ENCODE measurements around the gene IFT122. TPM values are rescaled to one million over a fixed set of nuclear protein-coding genes. Genes with fewer than 3 reads are reported as not detected.

The IFT122 gene
- total and polyA plus RNA-seq, 12 donors, result 9.7 to 29.1 (median 16.8) TPM

GRCh38 chr3:129460572-129460971 lies 20.5 kb downstream of the IFT122 start:
- peak overlapping the region in 4 of 10 donors; percentile 62 to 71 (median 70) for H3K27ac ChIP-seq
- intact Hi-C loops (cut with DNase I), result loop anchor here in 1 of 10 donors (2.0 kb wide), 1 partner anchor 20 kb away; the partner anchor contains the start of gene IFT122
- DNase-seq, result no peak
- no peak overlapping the region for H3K4me3 ChIP-seq
- H3K27me3 ChIP-seq, result no peaks in the 10 kb centered on the region
- TF ChIP-seq CTCF (IDR thresholded peaks at IDR 0.05), result no peak
- H3K36me3 ChIP-seq, result peaks cover 0 to 63% (median 12%) of the 10 kb centered on the region in 9 donors
- no peak for ATAC-seq
- H3K9me3 ChIP-seq, result no peaks in the 10 kb centered on the region
- H3K4me1 ChIP-seq, result peaks cover 0 to 19% (median 13%) of the 10 kb centered on the region in 9 donors
- WGBS, 2 donors, result 97 to 98% methylated on average over 2 of the region's 2 CpGs

GRCh38 chr3:129461022-129461421 lies 21.0 kb downstream of the IFT122 start:
- WGBS, 2 donors, result 77 to 83% methylated on average over 1 of the region's 1 CpG
- H3K9me3 ChIP-seq, result no peaks in the 10 kb centered on the region
- no peak for TF ChIP-seq CTCF (IDR thresholded peaks at IDR 0.05)
- H3K4me3 ChIP-seq, result no peak overlapping the region
- intact Hi-C loops (cut with DNase I), result loop anchor here in 1 of 10 donors (2.0 kb wide), 1 partner anchor 20 kb away; the partner anchor contains the start of gene IFT122
- H3K4me1 ChIP-seq, result peaks cover 0 to 19% (median 13%) of the 10 kb centered on the region in 9 donors
- H3K27me3 ChIP-seq, result no peaks in the 10 kb centered on the region
- H3K36me3 ChIP-seq, result peaks cover 0 to 59% (median 12%) of the 10 kb centered on the region in 9 donors
- peak overlapping the region in 9 of 10 donors; percentile 62 to 84 (median 71) for H3K27ac ChIP-seq
- ATAC-seq (no peak), DNase-seq (no peak)

- peak; percentile 75 to 95 (median 90) for ATAC-seq
- H3K4me1 ChIP-seq, result peaks cover 0 to 19% (median 13%) of the 10 kb centered on the region in 9 donors
- intact Hi-C loops (cut with DNase I), result loop anchor here in 1 of 10 donors (2.0 kb wide), 1 partner anchor 21 kb away; the partner anchor contains the start of gene IFT122
- H3K27ac ChIP-seq, result peak overlapping the region; percentile 62 to 84 (median 71)
- no peaks in the 10 kb centered on the region for H3K27me3 ChIP-seq
- H3K4me3 ChIP-seq, result no peak overlapping the region
- DNase-seq, result peak; percentile 11 to 51
- peaks cover 0 to 53% (median 6%) of the 10 kb centered on the region in 9 donors for H3K36me3 ChIP-seq
- no peaks in the 10 kb centered on the region for H3K9me3 ChIP-seq
- TF ChIP-seq CTCF (IDR thresholded peaks at IDR 0.05), result no peak
- 49 to 61% methylated on average over 6 of the region's 6 CpGs for WGBS, 2 donors
Observed at GRCh38 chr3:129461461-129462146, 21.6 kb downstream of the IFT122 start.

GRCh38 chr3:129462361-129462968 lies 22.4 kb downstream of the IFT122 start:
- intact Hi-C loops (cut with DNase I), result no loop called here
- Histone ChIP-seq H3K4me1 (peaks cover 0 to 19% (median 13%) of the 10 kb centered on the region in 9 donors), H3K27ac (peak overlapping the region; percentile 21 to 84 (median 71)), H3K4me3 (no peak overlapping the region), H3K36me3 (peaks cover 0 to 49% (median 6%) of the 10 kb centered on the region in 9 donors), H3K27me3 (no peaks in the 10 kb centered on the region), H3K9me3 (no peaks in the 10 kb centered on the region)
- ATAC-seq (peak in 7 of 8 donors; percentile 36 to 86 (median 75)), DNase-seq (peak in 1 of 2 donors; percentile 27)
- no peak for TF ChIP-seq CTCF (IDR thresholded peaks at IDR 0.05)
- 49 to 65% methylated on average over 3 of the region's 3 CpGs for WGBS, 2 donors

Data from heart right ventricle (tissue), 16 donors.